Measurements from ENCODE around the gene TMEM201.

TMEM201 gene

DNA sequence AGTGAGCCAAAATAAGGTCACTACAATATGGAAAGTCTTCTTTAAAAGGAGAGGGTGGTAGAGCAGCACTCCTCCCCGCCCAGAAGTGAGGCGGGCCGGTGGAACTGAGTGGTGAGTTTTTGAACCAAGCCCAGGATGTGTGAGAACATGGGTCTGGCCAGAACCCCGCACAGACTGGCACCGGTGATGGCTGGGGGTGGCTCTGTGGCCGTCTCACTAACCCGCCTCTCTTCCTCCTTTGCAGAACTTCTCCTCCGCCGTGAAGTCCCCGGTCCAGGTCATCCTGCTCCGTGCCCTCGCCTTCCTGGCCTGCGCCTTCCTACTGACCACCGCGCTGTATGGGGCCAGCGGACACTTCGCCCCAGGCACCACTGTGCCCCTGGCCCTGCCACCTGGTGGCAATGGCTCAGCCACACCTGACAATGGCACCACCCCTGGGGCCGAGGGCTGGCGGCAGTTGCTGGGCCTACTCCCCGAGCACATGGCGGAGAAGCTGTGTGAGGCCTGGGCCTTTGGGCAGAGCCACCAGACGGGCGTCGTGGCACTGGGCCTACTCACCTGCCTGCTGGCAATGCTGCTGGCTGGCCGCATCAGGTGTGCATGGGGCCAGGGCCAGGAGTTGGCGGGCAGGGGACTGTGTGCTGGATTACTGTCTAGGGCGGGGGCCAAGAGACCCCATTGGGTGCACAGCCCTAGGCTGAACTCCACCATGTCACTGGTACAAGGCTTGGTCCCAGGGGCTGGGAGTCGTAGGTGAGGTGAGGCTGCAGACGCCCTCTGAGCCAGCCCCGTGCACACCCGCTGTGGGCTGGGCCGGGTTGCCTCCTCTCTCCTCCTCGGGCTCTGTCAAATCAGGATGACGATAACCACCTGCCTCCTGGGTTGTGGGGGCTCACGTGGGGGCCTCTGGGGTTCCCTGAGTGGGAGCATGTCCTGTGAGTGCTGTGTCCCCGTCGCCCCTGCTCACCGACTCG lies 12.4 kb downstream of the TMEM201 start:
- no peak for DNase-seq (ENCODE audit: low read depth)

DNA sequence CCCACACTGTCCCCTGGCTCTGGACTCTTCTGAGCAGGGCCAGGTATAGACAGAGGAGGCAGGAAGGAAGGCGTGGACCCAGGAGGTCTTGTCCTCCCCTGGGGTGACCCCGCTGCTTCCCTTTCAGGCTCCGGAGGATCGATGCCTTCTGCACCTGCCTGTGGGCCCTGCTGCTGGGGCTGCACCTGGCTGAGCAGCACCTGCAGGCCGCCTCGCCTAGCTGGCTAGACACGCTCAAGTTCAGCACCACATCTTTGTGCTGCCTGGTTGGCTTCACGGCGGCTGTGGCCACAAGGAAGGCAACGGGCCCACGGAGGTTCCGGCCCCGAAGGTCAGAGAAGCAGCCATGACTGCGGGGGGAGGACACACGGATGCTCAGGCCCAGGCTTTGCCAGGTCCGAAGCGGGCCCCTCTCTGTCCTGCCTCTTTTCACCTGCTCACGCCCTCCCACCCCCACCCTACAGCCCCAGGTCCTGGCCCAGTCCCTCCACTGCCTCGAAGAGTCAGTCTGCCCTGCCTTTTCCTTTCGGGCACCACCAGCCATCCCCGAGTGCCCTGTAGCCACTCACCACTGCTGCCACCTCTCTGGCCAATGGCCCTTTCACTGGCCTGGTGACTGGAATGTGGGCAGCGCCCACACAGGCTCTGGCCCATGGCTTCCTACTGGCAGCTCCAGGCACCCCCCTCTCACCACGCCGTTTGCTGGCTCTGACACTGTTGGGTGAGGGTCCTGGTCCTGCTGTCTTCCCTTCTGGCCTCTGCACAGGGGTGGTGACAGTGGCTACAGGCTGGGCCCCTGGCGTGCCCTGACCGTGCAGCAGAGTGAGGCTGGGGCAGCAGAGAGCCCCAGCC lies 13.5 kb downstream of the TMEM201 start:
- DNase-seq (ENCODE audit: low read depth): no peak

DNA sequence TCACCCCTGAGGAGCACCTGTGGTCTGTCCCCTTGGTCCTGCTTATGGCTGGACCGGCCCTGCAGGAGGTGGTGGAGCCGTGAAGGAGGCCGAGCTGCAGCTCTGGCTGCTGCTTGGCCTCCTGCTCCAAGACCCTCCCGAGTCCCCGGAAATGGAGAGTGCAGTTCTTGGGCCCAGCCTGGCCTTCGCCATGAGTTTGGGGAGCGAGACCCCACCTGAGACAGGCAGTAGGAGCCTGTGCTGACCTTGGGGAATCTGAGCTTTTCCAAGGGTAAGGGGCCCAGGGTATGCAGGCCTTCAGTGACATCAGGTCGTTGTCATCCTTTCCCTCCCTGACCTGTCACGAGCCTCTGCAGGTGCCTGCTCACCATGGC lies 14.1 kb downstream of the TMEM201 start:
- DNase-seq (ENCODE audit: low read depth): no peak

DNA sequence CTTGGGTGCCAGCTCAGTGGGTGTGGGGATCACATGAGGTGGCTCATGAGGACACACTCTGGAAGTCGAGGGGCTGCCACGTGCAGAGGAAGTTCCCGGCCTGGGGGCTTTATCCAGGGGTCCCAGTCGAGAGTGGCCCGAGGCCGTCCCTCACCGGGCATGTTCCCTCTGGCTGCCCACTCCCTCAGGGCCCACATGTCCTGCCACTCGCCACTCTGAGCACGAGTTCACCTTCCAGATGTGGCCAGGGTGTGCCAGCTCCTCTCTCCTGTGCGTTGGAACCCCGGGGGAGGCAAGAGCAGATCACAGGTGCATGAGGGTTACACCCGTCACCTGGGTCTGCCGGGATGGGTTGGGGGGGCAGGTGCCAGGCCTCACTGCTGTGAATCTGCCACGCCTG lies 14.6 kb downstream of the TMEM201 start:
- DNase-seq (ENCODE audit: low read depth): no peak

DNA sequence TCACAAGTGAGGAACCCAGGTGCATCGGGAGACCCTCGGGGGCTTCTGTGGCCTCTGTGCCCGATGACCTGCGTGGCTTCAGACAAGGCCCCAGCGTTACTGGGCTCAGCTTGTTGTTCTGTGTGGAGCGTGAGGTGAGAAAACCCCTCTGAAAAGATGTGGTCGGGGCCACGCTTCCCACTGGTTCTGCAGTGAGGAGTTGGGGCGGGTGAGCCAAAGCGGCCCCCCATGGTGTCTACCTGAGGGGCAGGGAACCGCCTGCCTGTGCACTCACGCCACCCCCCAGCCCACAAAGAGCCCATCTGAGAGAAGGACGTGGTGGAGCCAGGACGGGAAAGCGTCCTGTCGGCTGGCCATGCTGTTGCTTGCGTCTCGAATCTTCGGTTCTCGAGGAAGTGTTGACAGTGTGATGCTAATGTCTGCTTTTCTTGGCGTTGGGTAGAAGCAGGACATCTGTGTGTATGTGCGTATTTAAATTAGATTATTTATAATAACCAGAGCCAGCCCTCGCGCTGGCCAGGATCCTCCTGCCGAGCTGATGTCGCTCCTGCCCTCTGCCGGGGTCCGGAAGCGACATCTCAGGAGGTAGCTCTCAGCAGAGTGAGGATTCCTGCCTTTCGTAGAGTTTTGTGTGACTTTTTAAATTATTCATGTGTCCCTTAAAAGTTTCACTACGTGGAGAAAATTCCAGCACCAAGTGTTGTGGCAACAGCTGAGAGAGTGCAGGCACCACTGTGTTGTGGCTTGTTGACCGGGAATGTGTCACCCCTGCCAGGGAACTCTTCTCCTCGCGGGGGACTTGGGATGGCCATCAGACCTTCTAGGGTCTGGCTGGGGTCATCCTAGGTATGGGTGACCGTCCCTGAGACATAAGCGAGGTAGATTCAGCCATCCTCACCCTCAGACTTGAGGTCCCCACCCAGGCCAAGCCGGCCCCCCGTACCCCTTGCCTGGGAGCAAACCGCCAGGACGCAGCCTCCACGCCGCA lies 15.3 kb downstream of the TMEM201 start:
- no peak for DNase-seq (ENCODE audit: low read depth)

DNA sequence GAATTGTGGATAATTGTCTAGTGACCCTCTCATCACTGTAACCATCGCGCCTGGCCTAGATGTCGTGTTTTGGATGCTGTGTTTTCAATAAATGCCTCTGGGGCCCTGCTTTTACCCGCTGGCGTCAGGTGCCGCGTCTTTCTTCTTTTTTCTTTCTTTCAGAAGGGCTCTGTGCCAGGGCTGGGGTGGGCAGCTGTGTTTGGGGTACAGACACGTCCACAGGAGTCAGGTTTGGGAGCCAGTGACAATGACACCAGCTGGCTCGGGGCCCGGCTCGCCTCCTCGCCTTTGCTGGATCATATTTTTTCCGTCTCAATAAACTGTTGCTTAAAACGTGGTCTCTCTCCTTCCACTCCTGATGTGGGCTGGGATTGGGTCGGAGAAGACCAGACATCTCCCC lies 16.1 kb downstream of the TMEM201 start:
- no peak for DNase-seq (ENCODE audit: low read depth)

DNA sequence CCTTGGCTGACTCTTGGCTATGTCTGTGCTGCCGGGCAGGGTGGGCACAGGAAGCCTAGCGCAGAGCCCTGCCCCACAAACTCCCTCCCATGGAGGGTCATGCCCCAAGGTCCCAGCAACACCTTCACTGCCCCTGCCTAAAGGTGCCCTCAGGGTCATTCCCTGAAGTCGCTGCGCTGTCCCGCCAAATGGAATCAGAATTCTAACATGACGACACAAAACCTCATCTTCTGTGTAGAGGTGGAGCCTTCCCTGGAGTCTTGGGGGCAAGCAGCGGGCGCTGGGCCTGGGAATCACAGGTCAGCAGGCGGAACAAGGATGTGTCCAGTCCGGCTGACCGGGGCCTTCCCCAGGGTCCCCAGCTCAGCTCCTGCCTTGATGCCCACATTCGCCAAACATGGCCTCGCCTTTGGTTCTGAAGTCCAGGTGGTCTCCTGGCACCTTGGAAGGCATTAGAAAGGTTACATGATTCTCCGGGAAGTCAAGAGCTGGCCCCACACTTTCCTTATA lies 17.3 kb downstream of the TMEM201 start:
- no peak for DNase-seq (ENCODE audit: low read depth)

DNA sequence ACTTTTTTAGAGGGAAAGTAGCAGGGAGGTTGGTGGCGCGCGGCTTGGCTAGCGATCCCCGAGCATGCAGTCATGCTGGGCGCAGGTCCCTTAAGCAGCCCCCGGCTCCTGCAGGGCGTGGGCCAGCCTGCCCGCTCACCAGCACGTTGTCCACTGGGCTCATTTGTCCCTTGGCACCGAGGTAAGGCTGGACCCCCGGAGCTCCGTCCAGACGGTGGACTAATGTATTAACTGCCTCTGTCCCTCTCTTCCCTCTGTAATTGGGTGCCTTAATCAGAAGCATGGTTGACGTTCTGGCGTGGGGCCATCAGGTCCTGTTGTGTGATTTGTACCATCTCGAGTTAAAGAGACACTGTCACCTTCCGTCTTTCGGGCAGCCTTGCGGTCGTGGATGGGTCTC lies 17.7 kb downstream of the TMEM201 start:
- no peak for DNase-seq (ENCODE audit: low read depth)

DNA sequence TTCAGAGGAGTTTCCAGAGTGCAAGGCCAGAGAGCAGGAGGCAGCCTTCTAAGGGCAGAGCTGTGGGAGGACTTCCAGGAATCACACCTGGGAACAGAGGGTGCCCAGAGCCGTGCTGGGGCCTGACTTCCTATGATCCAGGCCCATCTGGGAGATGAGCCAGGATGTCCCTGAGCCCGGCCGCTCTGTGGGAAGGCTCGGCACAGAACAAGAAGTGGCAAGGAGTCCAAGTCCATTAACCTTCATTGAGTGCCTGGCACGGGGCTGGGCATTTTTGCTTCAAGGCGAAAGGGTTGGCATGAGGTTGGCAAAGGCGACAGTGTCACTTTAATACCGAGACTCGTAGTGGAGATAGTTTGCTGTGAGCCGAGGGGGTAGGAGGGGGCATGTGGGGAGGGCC lies 18.2 kb downstream of the TMEM201 start:
- DNase-seq (ENCODE audit: low read depth): no peak

DNA sequence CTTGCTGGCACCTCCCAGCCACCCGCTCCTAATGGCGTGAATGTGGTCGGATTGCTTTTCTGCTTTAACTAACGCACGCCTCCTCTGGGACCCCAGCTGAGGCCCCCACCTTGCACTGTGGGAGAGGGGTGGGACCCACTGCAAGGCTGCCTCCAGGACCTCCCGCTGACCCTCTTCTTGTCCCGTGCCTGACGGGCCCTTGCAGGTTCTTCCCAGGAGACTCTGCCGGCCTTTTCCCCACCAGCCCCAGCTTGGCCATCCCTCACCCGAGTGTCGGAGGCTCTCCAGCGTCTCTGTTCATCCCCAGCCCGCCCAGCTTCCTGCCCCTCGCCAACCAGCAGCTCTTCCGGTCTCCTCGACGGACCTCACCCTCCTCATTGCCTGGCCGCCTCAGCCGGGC lies 18.6 kb downstream of the TMEM201 start:
- DNase-seq (ENCODE audit: low read depth): no peak

DNA sequence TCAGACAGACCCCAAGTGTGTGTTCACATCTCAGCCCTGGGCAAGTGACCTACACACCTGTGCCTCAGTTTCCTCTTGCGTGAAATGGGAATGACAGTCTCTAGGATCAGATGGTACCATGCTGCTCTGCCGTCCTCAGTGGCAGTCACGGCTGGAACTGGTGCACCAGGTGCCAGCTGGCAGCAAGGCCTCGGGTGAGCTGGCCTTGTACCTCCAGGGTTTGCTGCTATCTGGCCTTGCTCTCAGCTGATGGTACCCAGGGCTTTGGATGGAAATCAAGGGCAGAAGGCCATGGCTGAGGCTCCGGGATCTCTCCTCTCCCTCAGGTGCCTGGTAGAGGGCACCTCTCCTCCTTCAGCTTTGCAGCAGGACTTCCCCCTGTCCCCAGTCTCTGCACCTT lies 21.3 kb downstream of the TMEM201 start:
- DNase-seq (ENCODE audit: low read depth): no peak

DNA sequence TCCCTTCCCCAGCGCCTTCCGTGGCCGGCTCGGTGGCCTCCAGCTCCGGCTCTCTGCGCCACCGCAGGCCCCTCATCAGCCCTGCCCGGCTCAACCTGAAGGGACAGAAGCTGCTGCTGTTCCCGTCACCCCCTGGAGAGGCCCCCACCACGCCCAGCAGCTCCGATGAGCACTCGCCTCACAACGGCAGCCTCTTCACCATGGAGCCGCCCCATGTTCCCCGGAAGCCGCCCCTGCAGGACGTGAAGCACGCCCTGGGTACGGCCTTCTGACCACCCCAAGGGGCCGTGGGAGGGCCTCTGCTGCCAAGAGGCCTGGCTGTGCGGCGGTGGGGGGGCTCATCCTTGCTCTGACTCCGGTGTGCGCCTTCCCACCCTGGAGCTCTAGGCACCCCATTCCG lies 21.8 kb downstream of the TMEM201 start:
- DNase-seq (ENCODE audit: low read depth): no peak

DNA sequence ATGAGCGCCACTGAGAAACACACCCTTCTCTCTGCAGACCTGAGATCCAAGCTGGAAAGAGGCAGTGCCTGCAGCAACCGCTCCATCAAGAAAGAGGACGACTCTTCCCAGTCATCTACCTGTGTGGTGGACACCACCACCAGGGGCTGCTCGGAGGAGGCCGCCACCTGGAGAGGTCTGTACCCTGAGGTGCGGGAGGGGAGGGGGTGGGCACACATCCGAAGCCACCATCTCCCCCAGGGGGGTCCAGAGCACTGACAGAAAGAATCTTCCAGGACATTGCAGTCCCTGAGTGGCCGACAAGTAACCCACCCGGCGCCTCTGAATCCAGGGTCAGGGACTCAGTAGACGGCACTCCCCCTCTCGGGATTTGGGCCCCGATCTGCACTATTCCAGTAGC lies 23.0 kb downstream of the TMEM201 start:
- no peak for DNase-seq (ENCODE audit: low read depth)

DNA sequence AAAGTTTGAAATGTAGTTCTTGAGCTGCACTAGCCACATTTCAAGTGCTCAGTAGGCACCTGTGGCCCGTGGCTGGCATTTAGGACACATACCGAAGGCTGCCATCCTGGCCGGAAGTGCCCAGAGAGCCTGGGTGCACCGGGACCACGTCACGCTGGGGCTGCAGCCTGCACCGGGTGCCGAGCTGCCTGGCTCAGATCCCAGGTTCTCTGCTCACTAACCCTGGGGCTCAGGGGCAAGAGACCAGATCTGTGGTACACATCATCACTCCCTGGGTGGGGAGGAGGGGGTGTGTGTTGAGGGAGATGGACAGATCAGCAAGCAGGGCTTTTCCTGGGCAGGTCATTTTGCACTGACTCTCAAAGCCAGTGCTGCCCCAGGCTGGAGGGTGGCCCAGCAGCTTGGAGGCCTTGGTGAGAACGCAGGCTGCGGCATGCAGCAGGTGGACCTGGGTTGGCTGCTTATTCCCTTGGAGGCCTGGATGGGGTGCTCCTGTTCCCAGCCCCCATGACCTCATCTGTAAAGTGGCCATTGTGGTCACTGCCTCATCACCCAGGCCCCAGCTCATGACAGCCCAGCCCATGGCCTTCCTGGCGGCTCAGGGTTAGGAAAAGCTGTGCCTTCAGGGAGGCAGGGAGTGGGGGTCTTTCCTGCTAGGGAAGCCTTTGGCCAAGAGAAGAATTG lies 23.6 kb downstream of the TMEM201 start:
- DNase-seq (ENCODE audit: low read depth): no peak

DNA sequence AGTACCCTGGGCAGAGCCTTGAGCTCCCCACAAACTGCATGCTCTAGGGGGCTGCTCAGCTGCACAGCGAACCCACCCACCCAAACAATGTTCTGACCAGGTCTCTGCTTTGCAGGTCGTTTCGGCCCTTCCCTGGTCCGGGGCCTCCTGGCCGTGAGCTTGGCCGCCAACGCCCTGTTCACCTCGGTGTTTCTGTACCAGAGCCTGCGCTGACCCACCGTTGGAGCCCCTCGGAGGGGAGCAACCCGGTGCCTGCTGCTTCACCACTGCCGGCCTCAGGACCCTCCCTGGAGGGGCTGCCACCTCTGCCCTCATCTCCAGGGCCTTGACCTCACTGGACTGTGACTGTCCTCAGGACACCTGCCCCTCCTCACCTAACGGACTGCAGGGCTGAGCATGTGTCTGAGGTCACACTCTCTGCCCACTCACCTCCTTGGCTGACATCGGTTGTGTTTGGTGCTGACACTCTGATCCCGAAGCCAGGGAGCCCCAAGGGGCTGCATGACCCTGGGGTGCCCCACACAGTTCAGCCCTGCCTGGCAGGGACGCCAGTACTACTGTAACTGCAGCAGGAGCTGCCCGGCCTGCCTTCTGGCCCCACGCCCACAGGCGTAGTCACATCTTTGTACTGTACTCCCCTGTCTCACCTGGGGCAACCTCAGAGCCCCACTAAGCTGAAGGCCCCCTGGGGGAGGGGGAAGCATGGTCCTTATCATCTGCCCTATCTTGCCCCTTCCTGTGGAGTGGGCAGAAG lies 24.3 kb downstream of the TMEM201 start:
- DNase-seq (ENCODE audit: low read depth): no peak

DNA sequence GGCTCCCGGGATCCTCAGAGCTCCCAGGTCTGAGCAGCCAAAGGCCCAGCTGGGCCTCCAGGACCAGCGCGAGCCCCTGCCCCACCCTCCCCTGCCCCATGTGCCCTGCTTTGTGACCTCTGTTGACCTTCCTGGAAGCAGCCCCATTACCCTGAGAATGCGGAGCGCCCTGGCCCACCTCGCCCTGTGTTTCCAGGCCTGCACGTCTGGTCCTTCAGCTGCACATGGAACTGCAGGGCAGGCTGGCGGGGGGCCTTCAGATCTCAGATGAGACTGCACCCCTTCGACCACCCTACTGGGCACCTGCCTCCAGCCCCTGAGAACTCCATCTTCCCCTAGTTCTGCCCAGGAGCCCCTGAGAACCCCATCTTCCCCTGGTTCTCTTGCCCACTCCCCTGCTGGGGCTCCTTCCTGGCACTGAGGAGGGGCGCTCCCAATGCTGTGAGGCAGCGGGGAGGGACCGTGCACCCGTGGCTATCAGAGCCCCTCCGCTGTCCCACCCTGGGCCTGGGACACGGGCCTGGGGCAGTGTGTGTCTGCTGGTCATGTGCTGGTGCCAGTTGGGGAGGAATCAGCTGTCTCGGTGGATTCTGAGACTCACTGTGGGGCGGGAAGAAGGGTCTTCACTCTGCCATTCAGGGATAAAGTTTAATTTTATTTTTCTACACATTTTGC lies 25.1 kb downstream of the TMEM201 start:
- no peak for DNase-seq (ENCODE audit: low read depth)

DNA sequence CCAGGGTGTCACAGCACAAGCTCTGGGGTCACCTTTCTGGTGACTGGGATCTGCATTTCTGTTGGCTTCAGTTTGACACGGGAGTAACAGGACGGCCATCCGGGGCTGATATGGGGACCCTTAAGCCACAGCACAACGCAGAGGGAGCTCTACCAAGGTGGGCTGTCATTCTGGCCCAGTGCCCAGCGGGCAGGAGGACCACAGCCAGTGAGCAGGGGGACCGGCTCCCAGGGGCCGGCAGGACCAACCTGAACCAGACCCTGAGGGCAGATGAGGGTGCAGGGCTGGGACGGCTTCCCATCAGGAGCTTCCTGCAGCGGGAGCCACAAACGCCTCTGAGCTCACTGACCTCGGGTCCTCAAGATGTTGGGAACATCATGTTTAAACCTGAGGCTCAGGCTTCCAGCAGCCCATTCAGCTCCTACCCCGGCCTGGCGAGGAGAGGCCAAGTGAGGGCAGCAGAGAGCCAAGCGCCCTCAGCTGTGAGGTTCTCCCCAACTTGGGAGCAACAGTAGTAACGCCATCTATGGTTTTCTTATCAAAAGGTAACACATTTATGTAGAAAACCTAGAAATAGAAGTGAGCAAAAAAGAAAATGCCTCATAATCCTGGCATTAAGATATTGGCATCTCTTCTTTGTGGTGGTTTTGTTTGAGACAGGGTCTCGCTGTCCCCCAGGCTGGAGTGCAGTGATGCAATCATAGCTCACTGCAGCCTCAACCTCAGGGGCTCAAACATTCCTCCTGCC lies 26.8 kb downstream of the TMEM201 start:
- DNase-seq (ENCODE audit: low read depth): peak; percentile 45

DNA sequence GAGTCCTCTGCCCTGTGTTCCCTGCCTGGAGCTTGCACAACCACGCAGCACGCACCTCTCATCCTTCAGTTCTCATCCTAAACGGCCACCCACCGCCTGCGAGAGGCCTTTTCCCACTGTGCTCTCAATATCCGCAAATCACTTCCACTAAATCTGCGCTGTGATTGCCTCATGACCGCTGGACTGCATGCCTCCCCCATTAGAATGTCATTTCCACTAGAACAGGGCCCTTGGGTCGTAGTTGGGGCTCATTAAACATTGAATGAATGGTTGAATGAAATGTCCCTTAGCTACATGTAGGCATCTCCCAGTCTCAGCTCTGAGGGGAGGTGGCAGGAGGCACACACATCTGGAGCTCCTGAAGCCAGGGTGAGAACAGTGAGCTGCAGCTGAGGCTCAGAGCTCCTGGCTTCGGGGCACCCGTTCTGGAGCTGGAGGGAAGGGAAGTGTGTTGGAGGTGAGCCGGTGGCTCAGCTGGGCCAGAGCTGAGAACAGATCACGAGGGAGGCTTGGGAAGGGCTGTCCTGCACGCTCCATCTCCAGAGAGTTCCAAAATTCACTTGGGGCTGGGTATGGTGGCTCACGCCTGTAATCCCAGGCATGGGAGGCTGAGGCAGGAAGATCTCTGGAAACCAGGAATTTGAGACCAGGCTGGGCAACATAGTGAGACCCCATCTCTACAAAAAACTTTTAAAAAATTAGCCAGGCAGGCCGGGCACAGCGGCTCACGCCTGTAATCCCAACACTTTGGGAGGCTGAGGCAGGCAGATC lies 30.4 kb downstream of the TMEM201 start:
- DNase-seq (ENCODE audit: low read depth): no peak

Measured in activated T-cell treated with anti-CD3 and anti-CD28 coated beads for 1 hour (primary cell).